ENCODE measurements around the gene PROB1. TPM values are rescaled to one million over a fixed set of nuclear protein-coding genes. Genes with fewer than 3 reads are reported as not detected.

Gene PROB1
- total and polyA plus RNA-seq, 9 of the 15 experiments (the other 6 are each of a cell fraction or from before 2014, with no cell fraction given): 0.01 to 1.8 (median 0.47) TPM

GRCh38 chr5:139403787-139404483 lies 9.0 kb upstream of the PROB1 start, which contains the start of gene SPATA24 (continued):
- TF ChIP-seq ZNF280B (CRISPR knock-in tag; IDR thresholded peaks at IDR 0.05) (no peak), E2F4 (CRISPR knock-in tag; IDR thresholded peaks at IDR 0.05; ENCODE audit: low read depth) (no peak), ZNF311 (CRISPR knock-in tag; IDR thresholded peaks at IDR 0.05) (no peak), POLR2B (IDR thresholded peaks at IDR 0.05; ENCODE audit: low read depth, partially characterized antibody) (no peak), HNRNPH1 (optimal IDR thresholded peaks at IDR 0.05; ENCODE audit: low read depth, low read length) (no peak), HSF4 (CRISPR knock-in tag; IDR thresholded peaks at IDR 0.05; ENCODE audit: borderline replicate concordance) (no peak), ZBTB2 (IDR thresholded peaks at IDR 0.05) (no peak), CHD2 (IDR thresholded peaks at IDR 0.05; ENCODE audit: low read depth, low read length) (no peak), TFAP4 (CRISPR knock-in tag; IDR thresholded peaks at IDR 0.05; ENCODE audit: borderline replicate concordance) (peak; percentile 98), ZKSCAN1 (IDR thresholded peaks at IDR 0.05; ENCODE audit: low read depth, low read length) (0 out of 2 replicates have a peak, but pooled peaks have one; percentile 32), NFE2 (IDR thresholded peaks at IDR 0.05; ENCODE audit: low read depth) (no peak), RBM39 (optimal IDR thresholded peaks at IDR 0.05; ENCODE audit: low read depth, low read length) (no peak), SRF (CRISPR knock-in tag; IDR thresholded peaks at IDR 0.05) (no peak), RCOR1 (IDR thresholded peaks at IDR 0.05; ENCODE audit: borderline replicate concordance in 1 of 2, low read depth in 2 of 2, low read length in 2 of 2) (peak in 1 of 2 experiments; percentile 53; a peak in 1 of 4 replicates), SNAPC5 (CRISPR knock-in tag; IDR thresholded peaks at IDR 0.05) (no peak), ZNF778 (CRISPR knock-in tag; IDR thresholded peaks at IDR 0.05) (no peak), EGR1 (conservative IDR thresholded peaks at IDR 0.05) (peak; percentile 100), ARID3B (CRISPR knock-in tag; IDR thresholded peaks at IDR 0.05; ENCODE audit: borderline replicate concordance) (no peak), RBM34 (IDR thresholded peaks at IDR 0.05; ENCODE audit: borderline replicate concordance, insufficient read depth, low read length) (no peak), RB1 (IDR thresholded peaks at IDR 0.05; ENCODE audit: low read depth) (no peak), TAL1 (IDR thresholded peaks at IDR 0.05) (no peak), SETDB1 (IDR thresholded peaks at IDR 0.05; ENCODE audit: low read length) (no peak)
